PC-3 (cell line): ENCODE data around the gene NLGN1. TPM values are rescaled to one million over a fixed set of nuclear protein-coding genes. Genes with fewer than 3 reads are reported as not detected.
"Not testable (repeated sequence)": the region's sequence is repeated elsewhere in the genome, so short reads cannot be mapped to it uniquely, and the experiment has no call there.

Experiments
- ATAC-seq: fragments of 200-7000 bp; cut with Tn5 transposase; 2 replicates; pipeline ENCODE4 v1.9.1; 2020; ENCODE audit warnings: mild to moderate bottlenecking, moderate library complexity
- BruUV-seq: library from RNA; stranded (reverse); fragments of 400-500 nt; replicated peaks from 2 replicates; lab custom pipeline; 2021; lab: Mats Ljungman, UMichigan
- CTCF ChIA-PET: fragments of 300-600 bp; sonication (Branson Sonifier 250); formaldehyde crosslinking; loops from one replicate; lab custom pipeline; 2022; ENCODE audit warnings: antibody characterized with exemption; lab: Charles Lee
- POLR2A ChIA-PET: fragments of 300-600 bp; sonication (Branson Sonifier 250); formaldehyde crosslinking; loops from one replicate; lab custom pipeline; 2022; ENCODE audit warnings: antibody characterized with exemption; ENCODE audit not compliant: unreplicated experiment; lab: Charles Lee
- DNase-seq: peaks from one replicate; pipeline ENCODE4 v3.0.0-alpha.2; 2015
- H2AFZ ChIP-seq: fragments of 300-600 bp; sonication (generic); 2 replicates; pipeline ENCODE4 v1.6.0; 2016; ENCODE audit warnings: antibody characterized with exemption, low read length
- H3F3A ChIP-seq: fragments of 300-600 bp; sonication (generic); one replicate; pipeline ENCODE4 v1.6.0; 2017; ENCODE audit warnings: antibody characterized with exemption, low read length, control low read depth, mild to moderate bottlenecking; ENCODE audit not compliant: unreplicated experiment
- H3K27ac ChIP-seq: fragments of 300-600 bp; sonication (generic); 2 replicates; pipeline ENCODE4 v1.5.1; 2016; ENCODE audit warnings: mild to moderate bottlenecking, low read length
- H3K27me3 ChIP-seq: fragments of 300-600 bp; sonication (generic); 2 replicates; pipeline ENCODE4 v1.6.1; 2016; ENCODE audit warnings: low read length, mixed read lengths
- H3K36me3 ChIP-seq: fragments of 300-600 bp; sonication (generic); 2 replicates; pipeline ENCODE4 v1.6.1; 2016; ENCODE audit warnings: low read depth, mixed run types, low read length, mixed read lengths
- H3K4me1 ChIP-seq: fragments of 300-600 bp; sonication (generic); 2 replicates; pipeline ENCODE4 v1.5.1; 2016; ENCODE audit warnings: low read length; ENCODE audit not compliant: insufficient read depth
- H3K4me2 ChIP-seq: fragments of 300-600 bp; sonication (generic); 2 replicates; pipeline ENCODE4 v1.6.0; 2016; ENCODE audit warnings: low read length
- H3K4me3 ChIP-seq: fragments of 300-600 bp; sonication (generic); 2 replicates; pipeline ENCODE4 v1.5.1; 2016; ENCODE audit warnings: mild to moderate bottlenecking, low read length, mixed read lengths
- H3K79me2 ChIP-seq: fragments of 300-600 bp; sonication (generic); 2 replicates; pipeline ENCODE4 v1.6.1; 2017; ENCODE audit warnings: low read length, mixed read lengths
- H3K9ac ChIP-seq: fragments of 300-600 bp; sonication (generic); 2 replicates; pipeline ENCODE4 v1.6.0; 2016; ENCODE audit warnings: mild to moderate bottlenecking, low read length
- H3K9me2 ChIP-seq: fragments of 300-600 bp; sonication (generic); replicated peaks from 2 replicates; pipeline ENCODE4 v1.6.1; 2016; ENCODE audit warnings: mixed run types, low read length, mixed read lengths
- H3K9me3 ChIP-seq: fragments of 300-600 bp; sonication (generic); 2 replicates; pipeline ENCODE4 v1.6.1; 2016; ENCODE audit warnings: low read length, mixed read lengths
- H4K20me1 ChIP-seq: fragments of 300-600 bp; sonication (generic); 2 replicates; pipeline ENCODE4 v1.6.1; 2016; ENCODE audit warnings: low read length, mixed read lengths
- CTCF ChIP-seq: fragments of 300-600 bp; sonication (generic); conservative IDR thresholded peaks from 2 replicates; pipeline ENCODE4 v1.5.1; 2017; ENCODE audit warnings: antibody characterized with exemption, low read depth, mild to moderate bottlenecking, low read length
- EZH2 ChIP-seq: fragments of 300-600 bp; sonication (generic); IDR thresholded peaks from one replicate; pipeline ENCODE4 v1.6.1; 2017; ENCODE audit warnings: antibody characterized with exemption, mild to moderate bottlenecking, low read length; ENCODE audit not compliant: unreplicated experiment
- EZH2phosphoT487 ChIP-seq: fragments of 300-600 bp; sonication (generic); IDR thresholded peaks from 2 replicates; pipeline ENCODE4 v1.6.1; 2018; ENCODE audit warnings: mild to moderate bottlenecking, antibody characterized with exemption, low read length, borderline replicate concordance
- intact Hi-C: fragments of 100-400 bp; cut with micrococcal nuclease; formaldehyde crosslinking; loops from 2 replicates; pipeline ENCODE4 v1.9.0; 2023
- total RNA-seq: library from RNA; depleted of rRNA; stranded (reverse); fragments of >200 nt; gene quantifications from 2 replicates; pipeline ENCODE4 v1.2.3, GENCODE V29; 2014

Gene NLGN1
- total RNA-seq, 1 experiment from 2014 or later, result 0.77 TPM

GRCh38 chr3:174229916-174230315 lies 832.4 kb downstream of the NLGN1 start:
- no peak for TF ChIP-seq EZH2
- Histone ChIP-seq H3F3A (no peaks in the 10 kb centered on the region), H2AFZ (no peak overlapping the region), H3K4me1 (no peaks in the 10 kb centered on the region), H3K9me3 (no peaks in the 10 kb centered on the region), H3K27ac (no peak overlapping the region), H3K4me2 (no peak overlapping the region), H3K79me2 (no peaks in the 10 kb centered on the region), H3K9me2 (no peaks in the 10 kb centered on the region), H4K20me1 (no peaks in the 10 kb centered on the region), H3K4me3 (no peak overlapping the region), H3K27me3 (no peaks in the 10 kb centered on the region), H3K9ac (no peak overlapping the region), H3K36me3 (no peaks in the 10 kb centered on the region)
- ChIA-PET POLR2A (no interaction called here), CTCF (no interaction called here)
- no TSS peak for BruUV-seq
- DNase-seq (no peak), ATAC-seq (no peak)
- intact Hi-C loops, result no loop called here

- H3K79me2 ChIP-seq, H3K4me2 ChIP-seq, intact Hi-C loops, H4K20me1 ChIP-seq, H3K9ac ChIP-seq, H3K9me2 ChIP-seq, BruUV-seq, H3K4me1 ChIP-seq, H3K4me3 ChIP-seq, CTCF ChIA-PET, H3F3A ChIP-seq, H3K27ac ChIP-seq, H3K36me3 ChIP-seq, POLR2A ChIA-PET, H3K9me3 ChIP-seq, H3K27me3 ChIP-seq, ATAC-seq, DNase-seq, H2AFZ ChIP-seq: not testable (repeated sequence)
Observed at GRCh38 chr3:174232028-174232657, 834.6 kb downstream of the NLGN1 start.

GRCh38 chr3:174232658-174233429 lies 835.3 kb downstream of the NLGN1 start:
- ATAC-seq (no peak), DNase-seq (no peak)
- Histone ChIP-seq H3K27ac (no peak overlapping the region), H2AFZ (no peak overlapping the region), H3K27me3 (no peaks in the 10 kb centered on the region), H3K4me3 (no peak overlapping the region), H3K36me3 (no peaks in the 10 kb centered on the region), H3K9me2 (no peaks in the 10 kb centered on the region), H4K20me1 (no peaks in the 10 kb centered on the region), H3K9ac (no peak overlapping the region), H3F3A (no peaks in the 10 kb centered on the region), H3K4me1 (no peaks in the 10 kb centered on the region), H3K9me3 (no peaks in the 10 kb centered on the region), H3K79me2 (no peaks in the 10 kb centered on the region), H3K4me2 (no peak overlapping the region)
- intact Hi-C loops, result no loop called here
- ChIA-PET POLR2A (no interaction called here), CTCF (no interaction called here)
- TF ChIP-seq EZH2phosphoT487 (no peak), CTCF (no peak), EZH2 (no peak)
- no TSS peak for BruUV-seq
